Testis (tissue), 3 donors: Measurements from ENCODE around the gene ACAD11. TPM values are rescaled to one million over a fixed set of nuclear protein-coding genes. Genes with fewer than 3 reads are reported as not detected.

Source experiments
- DNase-seq: peaks from one replicate; pipeline ENCODE4 v3.0.0-alpha.2; 2019
- H3K27ac ChIP-seq, 2 donors: fragments of 200-600 bp; sonication (generic); one replicate each; pipeline ENCODE4 v1.5.1; 2019
- H3K27me3 ChIP-seq: fragments of 200-600 bp; sonication (generic); one replicate; pipeline ENCODE4 v1.5.1; 2019
- H3K36me3 ChIP-seq: fragments of 200-600 bp; sonication (generic); one replicate; pipeline ENCODE4 v1.5.1; 2017; ENCODE audit warnings: low read depth; ENCODE audit errors: missing control alignments
- H3K4me1 ChIP-seq: fragments of 200-600 bp; sonication (generic); one replicate; pipeline ENCODE4 v1.5.1; 2019
- H3K4me3 ChIP-seq, 2 donors: fragments of 200-600 bp; sonication (generic); one replicate each; pipeline ENCODE4 v1.5.1; 2017 to 2019
- H3K9me3 ChIP-seq: fragments of 200-600 bp; sonication (generic); one replicate; pipeline ENCODE4 v1.5.1; 2017
- CTCF ChIP-seq, 3 experiments: fragments of 450-650 bp in 2 of 3; fragments of 200-600 bp in 1 of 3; sonication (generic) in 1 of 3; IDR thresholded peaks; one replicate each; pipeline ENCODE4 v1.5.1; 2016 to 2019; ENCODE audit warnings: antibody characterized with exemption in 3 of 3, mild to moderate bottlenecking in 2 of 3, moderate library complexity in 1 of 3
- POLR2A ChIP-seq: fragments of 450-650 bp; IDR thresholded peaks from one replicate; pipeline ENCODE4 v1.6.1; 2017; ENCODE audit warnings: antibody characterized with exemption, mild to moderate bottlenecking, moderate library complexity
- WGBS, 2 donors: methylation state at CpG; one replicate each; pipeline ENCODE4 v1.1.5; 2018; 5-methylcytosine and 5-hydroxymethylcytosine counted together
- intact Hi-C: fragments of 100-400 bp; cut with DNase I; formaldehyde crosslinking; loops from one replicate; pipeline ENCODE4 v1.15.1; 2023; ENCODE audit warnings: low total_unique reads
- polyA plus RNA-seq: library from polyadenylated mRNA; stranded (reverse); fragments of 350-450 nt; fragmentation: Illumina TruSeq; extraction: RNeasy Lipid Tissue Mini Kit (QIAGEN cat#74804); gene quantifications from one replicate; pipeline ENCODE4 v1.2.3, GENCODE V29; 2014; ENCODE audit warnings: low read depth, low replicate concordance; ENCODE audit not compliant: insufficient read depth
- total RNA-seq, 2 donors: library from RNA; depleted of rRNA; stranded (reverse); fragments of >200 nt; gene quantifications; one replicate each; pipeline ENCODE4 v1.2.3, GENCODE V29; 2016

ACAD11 gene
- total and polyA plus RNA-seq, 3 donors from 2014 or later: 26.1 to 37.9 (median 37.2) TPM

- H3K27me3 ChIP-seq: no peaks in the 10 kb centered on the region
- no peak for TF ChIP-seq CTCF (IDR thresholded peaks at IDR 0.05)
- no peak for DNase-seq
- H3K9me3 ChIP-seq: no peaks in the 10 kb centered on the region
- H3K36me3 ChIP-seq: no peaks in the 10 kb centered on the region
- H3K4me1 ChIP-seq: peaks cover 11% of the 10 kb centered on the region
- no peak overlapping the region for H3K27ac ChIP-seq
- H3K4me3 ChIP-seq: no peak overlapping the region
- 84 to 85% methylated on average over 5 of the region's 5 CpGs for WGBS, 2 donors
- intact Hi-C loops: no loop called here
Observed at GRCh38 chr3:132654721-132655120, 4.9 kb downstream of the ACAD11 start.

GRCh38 chr3:132654190-132654589 lies 5.4 kb downstream of the ACAD11 start:
- no peak for TF ChIP-seq POLR2A
- TF ChIP-seq CTCF (IDR thresholded peaks at IDR 0.05): no peak
- Histone ChIP-seq H3K4me3 (no peak overlapping the region), H3K9me3 (no peaks in the 10 kb centered on the region), H3K4me1 (peaks cover 11% of the 10 kb centered on the region), H3K36me3 (no peaks in the 10 kb centered on the region), H3K27ac (no peak overlapping the region), H3K27me3 (no peaks in the 10 kb centered on the region)
- intact Hi-C loops: no loop called here
- WGBS, 2 donors: 94 to 97% methylated on average over 2 of the region's 2 CpGs
- DNase-seq: no peak

GRCh38 chr3:132652640-132653270 lies 6.9 kb downstream of the ACAD11 start:
- Histone ChIP-seq H3K27ac (no peak overlapping the region), H3K36me3 (no peaks in the 10 kb centered on the region), H3K27me3 (no peaks in the 10 kb centered on the region), H3K9me3 (no peaks in the 10 kb centered on the region), H3K4me1 (peaks cover 8% of the 10 kb centered on the region), H3K4me3 (no peak overlapping the region)
- TF ChIP-seq POLR2A: no peak
- TF ChIP-seq CTCF (IDR thresholded peaks at IDR 0.05): no peak
- no peak for DNase-seq
- 85 to 93% methylated on average over 1 of the region's 1 CpG for WGBS, 2 donors
- intact Hi-C loops: no loop called here

GRCh38 chr3:132650153-132650552 lies 9.5 kb downstream of the ACAD11 start:
- H3K36me3 ChIP-seq: no peaks in the 10 kb centered on the region
- H3K27ac ChIP-seq: no peak overlapping the region
- peaks cover 5% of the 10 kb centered on the region for H3K4me1 ChIP-seq
- no peak for DNase-seq
- H3K27me3 ChIP-seq: no peaks in the 10 kb centered on the region
- H3K4me3 ChIP-seq: no peak overlapping the region
- H3K9me3 ChIP-seq: no peaks in the 10 kb centered on the region
- intact Hi-C loops: no loop called here
- WGBS, 2 donors: 92 to 100% methylated on average over 1 of the region's 1 CpG
- TF ChIP-seq POLR2A: no peak
- no peak for TF ChIP-seq CTCF (IDR thresholded peaks at IDR 0.05)

GRCh38 chr3:132645058-132645457 lies 14.6 kb downstream of the ACAD11 start:
- Histone ChIP-seq H3K4me1 (no peaks in the 10 kb centered on the region), H3K27me3 (no peaks in the 10 kb centered on the region), H3K4me3 (no peak overlapping the region), H3K27ac (no peak overlapping the region), H3K36me3 (no peaks in the 10 kb centered on the region), H3K9me3 (no peaks in the 10 kb centered on the region)
- no peak for TF ChIP-seq POLR2A
- TF ChIP-seq CTCF (IDR thresholded peaks at IDR 0.05): no peak
- no peak for DNase-seq
- intact Hi-C loops: no loop called here
- 93 to 95% methylated on average over 1 of the region's 1 CpG for WGBS, 2 donors
